Measurements from ENCODE around the gene ILDR1.

Gene ILDR1

DNA sequence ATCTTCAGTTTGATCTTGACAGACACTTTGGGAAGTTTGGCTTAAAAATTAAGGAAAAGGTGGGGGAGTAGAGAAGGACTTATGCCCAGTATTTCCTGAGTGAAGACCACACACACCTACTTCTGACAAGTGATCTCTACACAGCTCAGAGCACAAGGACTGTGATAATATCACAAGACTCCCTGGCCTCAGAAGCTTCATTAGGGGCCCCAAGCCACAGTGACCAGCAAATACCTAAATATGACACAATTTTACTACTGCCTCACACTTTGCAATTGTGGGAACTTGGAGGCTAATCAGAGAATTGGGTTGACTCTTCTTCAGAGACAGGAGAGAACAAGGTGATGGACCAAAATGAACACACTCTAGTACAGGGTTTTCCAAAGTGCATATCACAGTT, 2.6 kb downstream of the ILDR1 start:
- Histone ChIP-seq H3K4me1 (ENCODE audit: control insufficient read depth, insufficient read depth, low read length) (no peaks in the 10 kb centered on the region; the same call in 1 of the 2 replicates), H3K27ac (ENCODE audit: low read length) (no peak overlapping the region), H3K36me3 (ENCODE audit: control insufficient read depth, insufficient read depth, low read length) (no peaks in the 10 kb centered on the region)

GRCh38 chr3:122014741-122015140, 7.3 kb downstream of the ILDR1 start:
- no peak overlapping the region for H3K27ac ChIP-seq (ENCODE audit: low read length)
- no peaks in the 10 kb centered on the region for H3K9me3 ChIP-seq (ENCODE audit: control insufficient read depth, insufficient read depth, low read length)
- no peak overlapping the region for H3K4me3 ChIP-seq (ENCODE audit: low read length)
- no peak for DNase-seq (ENCODE audit: low read depth, low spot score)
- H3K4me1 ChIP-seq (ENCODE audit: control insufficient read depth, insufficient read depth, low read length): no peaks in the 10 kb centered on the region
- no peaks in the 10 kb centered on the region for H3K36me3 ChIP-seq (ENCODE audit: control insufficient read depth, insufficient read depth, low read length)
- no CpG with 5 or more reads among the region's 1 CpG for WGBS (ENCODE audit: insufficient coverage, insufficient read length)
- no peaks in the 10 kb centered on the region for H3K27me3 ChIP-seq (ENCODE audit: control insufficient read depth, insufficient read depth, low read length)

More for the DNA sequence above, 2.6 kb downstream of the ILDR1 start:
- no peak for DNase-seq (ENCODE audit: low read depth, low spot score)
- no peaks in the 10 kb centered on the region for H3K9me3 ChIP-seq (ENCODE audit: control insufficient read depth, insufficient read depth, low read length)
- H3K4me3 ChIP-seq (ENCODE audit: low read length): no peak overlapping the region
- no peaks in the 10 kb centered on the region for H3K27me3 ChIP-seq (ENCODE audit: control insufficient read depth, insufficient read depth, low read length)

- no peak for DNase-seq (ENCODE audit: low read depth, low spot score)
- no peaks in the 10 kb centered on the region for H3K27me3 ChIP-seq (ENCODE audit: control insufficient read depth, insufficient read depth, low read length)
- no CpG with 5 or more reads among the region's 5 CpGs for whole genome bisulfite sequencing (ENCODE audit: insufficient coverage, insufficient read length)
- H3K27ac ChIP-seq (ENCODE audit: low read length): no peak overlapping the region
- H3K4me1 ChIP-seq (ENCODE audit: control insufficient read depth, insufficient read depth, low read length): no peaks in the 10 kb centered on the region
- H3K36me3 ChIP-seq (ENCODE audit: control insufficient read depth, insufficient read depth, low read length): no peaks in the 10 kb centered on the region
- no peaks in the 10 kb centered on the region for H3K9me3 ChIP-seq (ENCODE audit: control insufficient read depth, insufficient read depth, low read length)
- no peak overlapping the region for H3K4me3 ChIP-seq (ENCODE audit: low read length)
Measured at GRCh38 chr3:122013448-122013925, 8.6 kb downstream of the ILDR1 start.

GRCh38 chr3:122012821-122013220, 9.2 kb downstream of the ILDR1 start:
- no peaks in the 10 kb centered on the region for H3K9me3 ChIP-seq (ENCODE audit: control insufficient read depth, insufficient read depth, low read length)
- DNase-seq (ENCODE audit: low read depth, low spot score): no peak
- H3K36me3 ChIP-seq (ENCODE audit: control insufficient read depth, insufficient read depth, low read length): no peaks in the 10 kb centered on the region
- H3K27ac ChIP-seq (ENCODE audit: low read length): no peak overlapping the region
- H3K27me3 ChIP-seq (ENCODE audit: control insufficient read depth, insufficient read depth, low read length): no peaks in the 10 kb centered on the region
- H3K4me3 ChIP-seq (ENCODE audit: low read length): no peak overlapping the region
- no peaks in the 10 kb centered on the region for H3K4me1 ChIP-seq (ENCODE audit: control insufficient read depth, insufficient read depth, low read length)
- no CpG with 5 or more reads among the region's 1 CpG for WGBS (ENCODE audit: insufficient coverage, insufficient read length)

- no peaks in the 10 kb centered on the region for H3K9me3 ChIP-seq (ENCODE audit: control insufficient read depth, insufficient read depth, low read length)
- H3K4me1 ChIP-seq (ENCODE audit: control insufficient read depth, insufficient read depth, low read length): no peaks in the 10 kb centered on the region
- no peak overlapping the region for H3K4me3 ChIP-seq (ENCODE audit: low read length)
- DNase-seq (ENCODE audit: low read depth, low spot score): no peak
- no peaks in the 10 kb centered on the region for H3K27me3 ChIP-seq (ENCODE audit: control insufficient read depth, insufficient read depth, low read length)
- no CpG with 5 or more reads among the region's 4 CpGs for WGBS (ENCODE audit: insufficient coverage, insufficient read length)
- H3K36me3 ChIP-seq (ENCODE audit: control insufficient read depth, insufficient read depth, low read length): no peaks in the 10 kb centered on the region
- no peak overlapping the region for H3K27ac ChIP-seq (ENCODE audit: low read length)
Measured at GRCh38 chr3:122011396-122011795, 10.7 kb downstream of the ILDR1 start.

DNA sequence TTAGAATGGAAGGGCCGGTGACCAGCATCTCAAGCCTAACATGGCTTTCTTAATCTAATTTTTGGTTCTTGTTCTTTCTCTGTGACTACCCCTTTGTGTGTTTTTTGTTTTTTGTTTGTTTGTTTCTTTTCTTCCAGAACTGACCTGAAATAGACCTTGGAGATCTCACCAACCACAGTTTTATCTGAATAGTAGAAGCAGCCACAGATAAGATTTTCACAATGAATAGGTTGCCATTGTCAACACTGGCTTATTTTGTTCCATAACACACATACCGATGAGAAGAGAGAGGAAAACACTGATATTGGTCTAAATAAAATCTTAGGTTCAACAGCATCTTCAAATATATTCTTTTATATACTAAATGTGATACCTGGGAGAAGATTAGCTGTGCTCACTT, 11.5 kb downstream of the ILDR1 start:
- Histone ChIP-seq H3K27me3 (ENCODE audit: control insufficient read depth, insufficient read depth, low read length) (no peaks in the 10 kb centered on the region), H3K4me3 (ENCODE audit: low read length) (no peak overlapping the region), H3K27ac (ENCODE audit: low read length) (no peak overlapping the region), H3K36me3 (ENCODE audit: control insufficient read depth, insufficient read depth, low read length) (no peaks in the 10 kb centered on the region), H3K4me1 (ENCODE audit: control insufficient read depth, insufficient read depth, low read length) (no peaks in the 10 kb centered on the region), H3K9me3 (ENCODE audit: control insufficient read depth, insufficient read depth, low read length) (no peaks in the 10 kb centered on the region)
- no peak for DNase-seq (ENCODE audit: low read depth, low spot score)
- no CpG with 5 or more reads among the region's 2 CpGs for WGBS (ENCODE audit: insufficient coverage, insufficient read length)

DNA sequence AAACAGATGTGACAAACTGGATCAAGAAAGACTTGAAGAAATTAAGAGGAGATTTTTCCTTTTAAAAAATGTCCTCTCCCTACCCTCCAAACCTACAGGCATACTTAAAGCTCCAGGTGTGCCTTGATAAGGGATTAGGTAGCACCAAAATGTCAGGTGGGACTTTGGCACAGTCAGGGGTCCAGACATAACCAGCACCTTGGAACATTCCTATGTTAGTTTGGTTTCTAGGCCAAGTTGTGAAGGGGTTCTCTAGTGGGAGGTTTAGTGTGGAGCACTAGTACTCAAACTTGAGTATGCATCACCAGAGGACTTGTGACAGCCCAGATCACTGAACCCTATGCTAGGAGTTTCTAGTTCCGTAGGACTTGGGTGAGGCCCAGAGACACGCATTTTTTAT, 13.9 kb downstream of the ILDR1 start:
- WGBS (ENCODE audit: insufficient coverage, insufficient read length): no CpG with 5 or more reads among the region's 2 CpGs
- no peak overlapping the region for H3K27ac ChIP-seq (ENCODE audit: low read length)
- no peaks in the 10 kb centered on the region for H3K27me3 ChIP-seq (ENCODE audit: control insufficient read depth, insufficient read depth, low read length)
- no peak for DNase-seq (ENCODE audit: low read depth, low spot score)
- no peaks in the 10 kb centered on the region for H3K36me3 ChIP-seq (ENCODE audit: control insufficient read depth, insufficient read depth, low read length)
- H3K4me1 ChIP-seq (ENCODE audit: control insufficient read depth, insufficient read depth, low read length): 0 out of 2 replicates have a peak, but pooled peaks cover 2% of the 10 kb centered on the region
- no peak overlapping the region for H3K4me3 ChIP-seq (ENCODE audit: low read length)
- H3K9me3 ChIP-seq (ENCODE audit: control insufficient read depth, insufficient read depth, low read length): no peaks in the 10 kb centered on the region

DNA sequence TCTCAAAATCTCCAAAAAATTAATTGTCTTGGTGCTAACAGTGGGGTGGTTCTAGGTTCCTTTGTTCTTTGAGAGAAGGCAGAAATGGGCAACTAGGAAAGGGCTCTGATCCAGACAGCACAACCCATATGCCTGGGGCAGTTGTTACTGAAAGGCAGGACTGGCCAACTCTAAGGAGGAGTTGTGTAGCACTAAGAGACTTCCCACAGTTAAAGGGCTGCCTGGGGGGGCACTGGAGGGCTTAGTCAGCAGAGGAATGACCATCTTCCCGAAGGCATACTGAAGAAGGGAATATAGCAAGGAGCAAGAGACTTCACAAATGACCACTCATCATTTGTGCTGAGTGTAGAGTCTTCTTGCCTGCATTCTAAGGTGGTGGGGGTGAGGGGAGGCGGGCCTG, 15.8 kb downstream of the ILDR1 start:
- WGBS (ENCODE audit: insufficient coverage, insufficient read length): no CpG with 5 or more reads among the region's 2 CpGs
- H3K4me1 ChIP-seq (ENCODE audit: control insufficient read depth, insufficient read depth, low read length): 0 out of 2 replicates have a peak, but pooled peaks cover 2% of the 10 kb centered on the region
- H3K27me3 ChIP-seq (ENCODE audit: control insufficient read depth, insufficient read depth, low read length): no peaks in the 10 kb centered on the region
- no peaks in the 10 kb centered on the region for H3K36me3 ChIP-seq (ENCODE audit: control insufficient read depth, insufficient read depth, low read length)
- no peak overlapping the region for H3K27ac ChIP-seq (ENCODE audit: low read length)
- no peak for DNase-seq (ENCODE audit: low read depth, low spot score)
- no peaks in the 10 kb centered on the region for H3K9me3 ChIP-seq (ENCODE audit: control insufficient read depth, insufficient read depth, low read length)
- H3K4me3 ChIP-seq (ENCODE audit: low read length): no peak overlapping the region

GRCh38 chr3:122004991-122005565, 17.0 kb downstream of the ILDR1 start:
- peaks cover 4% of the 10 kb centered on the region; the same call in 1 of the 2 replicates for H3K4me1 ChIP-seq (ENCODE audit: control insufficient read depth, insufficient read depth, low read length)
- DNase-seq (ENCODE audit: low read depth, low spot score): no peak
- no CpG with 5 or more reads among the region's 13 CpGs for WGBS (ENCODE audit: insufficient coverage, insufficient read length)

DNA sequence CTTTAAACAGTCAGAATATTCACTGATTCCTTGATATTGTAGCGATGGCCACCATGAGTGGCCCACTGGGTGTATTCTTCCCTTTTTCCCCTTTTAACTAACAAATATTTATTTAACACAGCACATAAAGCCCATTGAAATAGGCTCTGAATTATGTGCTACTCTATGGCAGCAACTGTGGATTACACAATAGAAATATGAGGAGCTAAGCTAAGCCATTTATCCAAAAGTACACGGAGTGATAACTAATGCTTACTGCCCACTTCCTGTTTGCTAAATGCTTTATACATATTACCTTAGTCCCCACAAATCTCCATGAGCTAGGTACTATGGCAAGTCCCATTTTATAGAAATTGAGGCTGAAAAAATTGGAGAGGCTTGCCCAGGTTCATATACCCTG, 17.9 kb downstream of the ILDR1 start:
- H3K27me3 ChIP-seq (ENCODE audit: control insufficient read depth, insufficient read depth, low read length): no peaks in the 10 kb centered on the region
- WGBS (ENCODE audit: insufficient coverage, insufficient read length): no CpG with 5 or more reads among the region's 2 CpGs
- no peak overlapping the region for H3K27ac ChIP-seq (ENCODE audit: low read length)
- peaks cover 4% of the 10 kb centered on the region; the same call in 1 of the 2 replicates for H3K4me1 ChIP-seq (ENCODE audit: control insufficient read depth, insufficient read depth, low read length)
- no peak overlapping the region for H3K4me3 ChIP-seq (ENCODE audit: low read length)
- DNase-seq (ENCODE audit: low read depth, low spot score): no peak
- no peaks in the 10 kb centered on the region for H3K9me3 ChIP-seq (ENCODE audit: control insufficient read depth, insufficient read depth, low read length)
- no peaks in the 10 kb centered on the region for H3K36me3 ChIP-seq (ENCODE audit: control insufficient read depth, insufficient read depth, low read length)

More at GRCh38 chr3:122004991-122005565, 17.0 kb downstream of the ILDR1 start:
- no peaks in the 10 kb centered on the region for H3K9me3 ChIP-seq (ENCODE audit: control insufficient read depth, insufficient read depth, low read length)
- no peak overlapping the region for H3K27ac ChIP-seq (ENCODE audit: low read length)
- no peak overlapping the region for H3K4me3 ChIP-seq (ENCODE audit: low read length)
- no peaks in the 10 kb centered on the region for H3K27me3 ChIP-seq (ENCODE audit: control insufficient read depth, insufficient read depth, low read length)
- no peaks in the 10 kb centered on the region for H3K36me3 ChIP-seq (ENCODE audit: control insufficient read depth, insufficient read depth, low read length)

DNA sequence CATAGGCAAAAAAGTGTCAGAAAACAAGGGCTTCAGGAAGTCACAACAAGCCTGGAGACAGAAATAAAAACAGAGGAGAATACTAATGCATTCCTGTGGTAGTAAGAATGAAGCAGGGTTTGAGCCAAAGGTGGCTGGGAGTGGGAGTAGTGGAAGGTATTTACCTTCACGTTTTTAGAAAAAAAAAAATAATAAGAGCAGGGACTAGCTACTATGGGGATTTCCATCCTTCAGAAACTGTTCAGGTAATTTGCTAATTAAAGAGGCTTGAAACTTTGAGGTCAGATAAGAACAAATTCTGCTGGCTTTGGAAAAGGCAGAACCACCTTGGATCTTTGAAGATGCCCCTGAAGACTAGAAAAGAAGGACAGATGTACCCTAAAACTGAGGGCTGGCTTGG, 18.4 kb downstream of the ILDR1 start:
- H3K4me1 ChIP-seq (ENCODE audit: control insufficient read depth, insufficient read depth, low read length): peaks cover 4% of the 10 kb centered on the region; the same call in 1 of the 2 replicates
- no CpG with 5 or more reads among the region's 1 CpG for WGBS (ENCODE audit: insufficient coverage, insufficient read length)

More for the DNA sequence above, 18.4 kb downstream of the ILDR1 start:
- no peak overlapping the region for H3K27ac ChIP-seq (ENCODE audit: low read length)
- H3K27me3 ChIP-seq (ENCODE audit: control insufficient read depth, insufficient read depth, low read length): no peaks in the 10 kb centered on the region
- no peaks in the 10 kb centered on the region for H3K36me3 ChIP-seq (ENCODE audit: control insufficient read depth, insufficient read depth, low read length)
- no peaks in the 10 kb centered on the region for H3K9me3 ChIP-seq (ENCODE audit: control insufficient read depth, insufficient read depth, low read length)
- no peak overlapping the region for H3K4me3 ChIP-seq (ENCODE audit: low read length)
- no peak for DNase-seq (ENCODE audit: low read depth, low spot score)
